Renal cortex interstitium (tissue), 11 donors: Measurements from ENCODE around the gene TM4SF5. TPM values are rescaled to one million over a fixed set of nuclear protein-coding genes. Genes with fewer than 3 reads are reported as not detected.

Source experiments
- DNase-seq, 11 donors: peaks; one replicate each; pipeline ENCODE4 v3.0.0-alpha.2; 2013; ENCODE audit warnings: low read depth in 9 of 11, low spot score in 4 of 11; ENCODE audit errors: extremely low read depth in 1 of 11
- polyA plus RNA-seq, 3 donors: library from polyadenylated mRNA; unstranded; fragments of 120-200 nt; gene quantifications; one replicate each; pipeline ENCODE4 v1.2.1, GENCODE V29; 2013; ENCODE audit not compliant: insufficient read length in 3 of 3

The TM4SF5 gene
- polyA plus RNA-seq, 3 donors, result 1.8 to 3.1 (median 2.8) TPM

DNA sequence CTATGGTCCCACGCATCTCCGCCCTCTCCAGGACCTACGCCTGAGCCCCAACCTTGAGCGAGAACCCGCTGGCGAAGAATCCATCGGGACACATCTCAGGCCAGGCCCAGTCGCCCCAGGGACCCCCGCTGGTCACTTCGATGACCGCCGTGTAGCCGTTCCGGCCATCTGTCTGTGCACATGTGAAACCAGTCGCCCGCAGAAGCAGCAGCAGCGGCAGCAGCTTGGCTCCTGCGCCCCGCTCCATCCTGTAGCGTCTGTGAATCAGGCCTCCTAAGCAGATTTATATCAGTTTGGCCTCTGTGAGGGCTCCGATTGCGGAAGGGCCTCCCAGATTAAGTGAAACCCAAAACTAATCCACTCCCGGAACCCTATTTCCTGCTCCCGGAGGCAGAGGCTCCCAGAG is 14.4 kb downstream of the TM4SF5 start, which contains the start of gene VMO1:
Gene VMO1, minus strand, starts transcription at position 259 of the 406 bp plus-strand sequence. Its CDS starts 12 bp downstream, at position 247.
- DNase-seq, result peak in 1 of 11 donors; percentile 21

- DNase-seq, result no peak
Observed at GRCh38 chr17:4786516-4786915, 14.8 kb downstream of the TM4SF5 start.

- DNase-seq, result no peak
Observed at GRCh38 chr17:4788159-4788806, 16.6 kb downstream of the TM4SF5 start.

DNA sequence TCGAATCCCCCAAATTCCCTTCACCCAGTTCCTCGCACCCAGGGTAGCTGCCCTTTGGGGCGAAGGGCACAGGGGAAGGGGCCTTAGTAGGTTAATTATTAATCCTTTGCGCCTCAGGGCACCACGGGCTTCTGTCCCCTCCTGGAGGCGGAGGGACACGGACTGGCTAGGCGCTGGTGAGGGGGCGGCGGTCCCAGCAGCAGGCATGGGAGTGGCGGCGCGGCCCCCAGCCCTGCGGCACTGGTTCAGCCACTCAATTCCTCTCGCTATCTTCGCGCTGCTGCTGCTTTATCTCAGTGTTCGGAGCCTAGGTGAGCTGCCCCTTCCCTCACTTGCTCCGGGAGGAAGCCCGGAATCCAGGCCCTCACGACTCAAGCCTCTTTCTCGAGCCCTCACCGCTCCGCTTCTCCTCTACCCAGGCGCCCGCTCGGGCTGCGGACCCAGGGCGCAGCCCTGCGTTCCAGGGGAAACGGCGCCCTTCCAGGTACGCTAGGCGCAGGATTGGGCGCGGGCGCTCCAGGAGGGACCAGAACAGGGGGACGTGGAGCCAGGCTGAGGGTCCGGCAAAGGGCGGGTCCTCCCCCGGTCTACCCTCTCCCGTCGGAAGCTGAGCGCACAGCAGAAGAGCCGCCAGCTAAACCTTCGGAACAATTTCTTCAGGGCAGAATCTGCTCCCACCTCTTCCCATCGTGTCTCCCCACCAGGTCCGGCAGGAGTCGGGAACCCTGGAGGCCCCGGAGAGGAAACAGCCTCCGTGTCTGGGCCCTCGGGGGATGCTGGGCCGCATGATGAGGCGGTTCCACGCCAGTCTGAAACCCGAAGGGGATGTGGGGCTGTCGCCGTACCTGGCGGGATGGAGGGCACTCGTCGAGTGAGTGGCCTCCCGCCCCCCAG is 17.4 kb downstream of the TM4SF5 start, which contains the start of gene GLTPD2:
Gene GLTPD2, plus strand, starts transcription at position 158 of the 894 bp plus-strand sequence. Its CDS starts 48 bp downstream, at position 206.
- peak in 1 of 11 donors; percentile 14 for DNase-seq

DNA sequence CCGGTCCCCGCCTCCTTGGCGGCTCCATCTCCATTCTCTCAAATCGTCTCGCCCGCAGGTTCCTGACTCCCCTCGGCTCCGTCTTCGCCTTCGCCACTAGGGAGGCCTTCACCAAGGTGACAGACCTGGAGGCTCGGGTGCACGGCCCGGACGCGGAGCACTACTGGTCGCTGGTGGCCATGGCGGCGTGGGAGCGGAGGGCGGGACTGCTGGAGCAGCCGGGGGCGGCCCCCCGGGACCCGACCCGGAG is 17.9 kb downstream of the TM4SF5 start:
- DNase-seq, result no peak

GRCh38 chr17:4789951-4790704 is 18.4 kb downstream of the TM4SF5 start:
- peak in 7 of 11 donors; percentile 69 to 77 (median 75) for DNase-seq

DNA sequence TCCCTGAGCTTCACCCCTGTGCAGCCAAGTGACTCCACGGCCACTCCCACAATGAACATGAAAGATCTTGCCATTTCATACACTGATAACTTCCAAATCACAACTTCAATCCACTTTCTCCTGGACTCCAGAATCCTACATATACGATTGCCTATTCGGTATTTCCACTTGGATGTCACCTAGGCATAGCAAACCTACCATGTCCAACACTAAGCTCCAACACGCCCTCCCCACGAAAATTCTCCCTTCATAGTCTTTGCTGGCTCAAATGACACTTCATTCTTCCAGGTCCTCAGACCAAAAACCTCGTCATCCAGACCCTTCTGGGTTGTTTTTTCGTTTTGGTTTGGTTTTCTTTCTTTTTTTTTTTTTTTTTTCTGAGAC is 19.0 kb downstream of the TM4SF5 start:
- no peak for DNase-seq

GRCh38 chr17:4795168-4795567 is 23.5 kb downstream of the TM4SF5 start:
- no peak for DNase-seq

GRCh38 chr17:4796552-4796920 is 24.9 kb downstream of the TM4SF5 start:
- DNase-seq, result peak in 1 of 11 donors; percentile 11

DNA sequence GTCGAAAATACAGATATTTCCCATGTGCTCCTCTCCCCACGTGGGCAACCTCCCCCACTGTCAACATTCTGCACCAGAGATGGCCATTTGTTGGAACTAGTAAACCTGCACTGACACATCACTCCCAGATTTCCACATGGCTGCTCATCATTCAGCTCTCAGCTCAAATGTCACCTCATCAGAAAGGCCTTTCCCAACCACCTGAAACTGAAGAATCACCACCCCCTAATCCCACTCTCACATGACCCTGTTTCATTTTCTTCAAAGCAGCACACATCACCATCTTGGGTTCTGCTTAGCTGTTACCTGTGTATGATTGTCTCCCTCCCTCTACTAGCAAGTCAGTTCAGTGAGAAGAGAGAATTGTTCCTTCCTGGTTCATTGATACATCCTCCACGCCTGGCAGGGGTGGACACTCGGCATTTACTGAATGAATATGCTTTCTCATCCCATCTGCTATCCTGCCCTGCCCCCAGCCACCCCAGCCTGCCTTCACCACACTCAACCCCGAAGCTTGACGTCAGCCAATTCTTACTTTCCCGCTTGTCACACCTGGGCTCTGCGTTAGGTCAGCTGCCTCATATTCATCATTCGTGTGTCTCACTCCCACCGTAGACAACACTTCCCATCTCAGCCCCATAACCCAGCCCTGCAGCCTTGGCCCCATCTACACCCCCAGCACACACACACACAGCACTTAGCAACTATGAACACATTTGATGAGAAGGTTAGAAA is 28.9 kb downstream of the TM4SF5 start:
- DNase-seq, result peak in 3 of 11 donors; percentile 23 to 62 (median 42)

GRCh38 chr17:4802228-4802627 is 30.5 kb downstream of the TM4SF5 start, which contains the start of gene C17orf114:
C17orf114 (minus strand) TSS chr17:4802328.
- DNase-seq, result no peak

- DNase-seq, result peak in 1 of 11 donors; percentile 11
Observed at GRCh38 chr17:4806456-4806776, 34.7 kb downstream of the TM4SF5 start.

DNA sequence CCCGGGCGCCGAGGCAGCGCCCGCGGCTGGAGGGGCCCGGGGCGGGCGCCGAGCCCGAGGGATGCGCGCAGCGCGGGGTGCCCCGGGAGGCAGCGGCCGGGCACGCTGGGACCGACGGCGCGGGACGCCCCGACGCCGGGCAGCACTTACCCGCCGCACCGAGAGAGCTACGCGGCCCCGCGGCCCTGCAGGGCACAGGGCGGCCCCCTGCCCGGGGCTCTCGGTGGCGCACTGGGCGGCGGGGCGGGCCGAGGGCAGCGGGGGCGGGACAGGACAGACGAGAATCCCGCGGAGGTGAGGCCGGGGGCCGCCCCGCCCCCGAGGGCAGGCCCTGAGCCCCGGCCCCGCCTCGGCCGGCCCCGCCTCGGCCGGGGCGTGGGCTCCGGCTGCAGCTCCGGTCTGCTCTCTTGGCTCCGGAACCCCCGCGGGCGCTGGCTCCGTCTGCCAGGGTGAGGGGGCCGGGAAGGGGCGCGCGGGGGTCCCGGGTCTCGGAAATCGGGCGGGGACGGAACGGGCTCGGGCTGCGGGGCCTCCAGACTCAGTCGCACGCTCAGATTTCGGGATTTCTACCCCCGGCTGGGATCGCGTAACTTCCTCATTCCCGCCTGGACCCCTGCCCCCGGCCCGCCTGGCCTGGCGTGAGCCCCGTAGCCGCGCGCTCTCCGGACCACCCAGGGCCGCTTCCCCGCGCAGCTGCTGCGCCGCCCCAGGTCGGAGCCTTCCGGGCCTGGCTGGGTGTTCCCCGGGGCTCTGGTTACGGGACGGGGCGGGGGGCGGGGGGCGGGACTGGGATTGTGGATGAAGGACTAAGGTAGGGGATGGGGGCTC is 35.3 kb downstream of the TM4SF5 start, which contains the start of gene PLD2:
Gene PLD2, plus strand, starts transcription at position 376 of the 828 bp plus-strand sequence. CDS start 621 bp downstream, outside the sequence.
- DNase-seq, result peak in 7 of 11 donors; percentile 64 to 83 (median 78)

DNA sequence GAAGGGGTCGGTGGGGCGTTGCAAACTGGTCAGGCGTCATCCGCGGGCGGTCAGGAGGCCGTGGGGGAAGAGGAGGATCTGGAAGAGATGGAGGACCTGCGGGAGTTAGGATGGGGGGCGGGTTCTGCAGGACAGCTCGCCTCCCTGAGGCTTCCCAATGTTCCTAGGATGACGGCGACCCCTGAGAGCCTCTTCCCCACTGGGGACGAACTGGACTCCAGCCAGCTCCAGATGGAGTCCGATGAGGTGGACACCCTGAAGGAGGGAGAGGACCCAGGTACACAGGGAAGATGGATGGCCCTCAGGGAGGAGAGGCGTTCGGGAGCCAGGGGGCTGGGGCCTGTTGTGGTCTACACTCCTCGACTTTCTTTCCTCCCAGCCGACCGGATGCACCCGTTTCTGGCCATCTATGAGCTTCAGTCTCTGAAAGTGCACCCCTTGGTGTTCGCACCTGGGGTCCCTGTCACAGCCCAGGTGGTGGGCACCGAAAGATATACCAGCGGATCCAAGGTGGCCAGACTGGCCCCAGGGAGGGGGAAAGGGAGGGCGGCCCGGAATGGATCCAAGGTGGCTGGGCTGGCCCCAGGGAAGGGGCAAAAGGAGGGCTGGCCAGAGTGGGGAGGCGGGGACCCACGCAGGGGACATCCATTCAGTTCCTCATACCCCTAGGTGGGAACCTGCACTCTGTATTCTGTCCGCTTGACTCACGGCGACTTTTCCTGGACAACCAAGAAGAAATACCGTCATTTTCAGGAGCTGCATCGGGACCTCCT is 36.1 kb downstream of the TM4SF5 start:
- DNase-seq, result no peak

- DNase-seq, result no peak
Observed at GRCh38 chr17:4808378-4808767, 36.7 kb downstream of the TM4SF5 start.

- no peak for DNase-seq
Observed at GRCh38 chr17:4810696-4811290, 39.1 kb downstream of the TM4SF5 start.

DNA sequence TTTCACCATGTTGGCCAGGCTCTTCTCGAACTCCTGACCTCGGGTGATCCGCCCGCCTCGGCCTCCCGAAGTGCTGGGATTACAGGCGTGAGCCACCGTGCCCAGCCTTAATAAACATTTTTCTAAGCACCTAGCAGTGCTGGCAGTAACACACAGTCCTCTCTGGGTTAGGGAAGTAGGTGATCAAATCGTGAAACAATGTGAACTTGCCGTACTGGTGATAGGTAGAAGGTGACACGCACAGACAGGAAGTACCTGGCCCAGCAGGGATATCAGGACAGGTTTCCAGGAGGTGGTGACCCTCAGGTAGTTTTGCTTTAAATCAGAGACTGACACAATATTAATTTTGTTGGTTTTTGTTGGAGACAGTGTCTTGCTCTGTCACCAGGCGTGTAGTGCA is 39.8 kb downstream of the TM4SF5 start:
- no peak for DNase-seq
